H1 (cell line): ENCODE data around the gene USH2A. TPM values are rescaled to one million over a fixed set of nuclear protein-coding genes. Genes with fewer than 3 reads are reported as not detected.

Source experiments
- CTCF ChIA-PET: fragments of 300-600 bp; sonication (Branson Sonifier 250); formaldehyde crosslinking; loops from one replicate; lab custom pipeline; 2021; ENCODE audit not compliant: partially characterized antibody; lab: Charles Lee
- POLR2A ChIA-PET: fragments of 300-600 bp; sonication (Branson Sonifier 250); formaldehyde crosslinking; loops from one replicate; lab custom pipeline; 2021; ENCODE audit warnings: inconsistent platforms; ENCODE audit not compliant: partially characterized antibody; lab: Charles Lee
- DNase-seq, 2 experiments: peaks; one replicate each; pipeline versions ENCODE4 v3.0.0 to v3.0.0-alpha.2; 2010 to 2022; ENCODE audit warnings: low spot score in 2 of 2, low read depth in 1 of 2, mixed read lengths in 1 of 2
- FAIRE-seq: peaks from 2 replicates; lab custom pipeline; 2011; peaks lifted over from hg19 to GRCh38; lab: Jason Lieb, UNC
- H2AFZ ChIP-seq: 2 replicates; pipeline ENCODE4 v1.8.1; 2012; ENCODE audit warnings: low read length, inconsistent platforms
- H2AK5ac ChIP-seq: 2 replicates; pipeline ENCODE4 v1.6.1; 2013; ENCODE audit warnings: low read depth, low read length
- H2BK120ac ChIP-seq: replicated peaks from 2 replicates; pipeline ENCODE3; 2013; ENCODE audit warnings: low read depth, low read length, inconsistent platforms
- H2BK12ac ChIP-seq: 2 replicates; pipeline ENCODE4 v1.6.1; 2013; ENCODE audit warnings: low read depth, low read length
- H2BK15ac ChIP-seq: 2 replicates; pipeline ENCODE4 v1.6.1; 2013; ENCODE audit warnings: low read length
- H2BK20ac ChIP-seq: 2 replicates; pipeline ENCODE4 v1.6.1; 2013; ENCODE audit warnings: low read length
- H2BK5ac ChIP-seq: 2 replicates; pipeline ENCODE4 v1.6.1; 2013; ENCODE audit warnings: low read depth, low read length
- H3K14ac ChIP-seq: 2 replicates; pipeline ENCODE4 v1.6.1; 2013; ENCODE audit warnings: inconsistent platforms; ENCODE audit not compliant: insufficient read length
- H3K18ac ChIP-seq: 2 replicates; pipeline ENCODE4 v1.6.1; 2013; ENCODE audit warnings: low read length; ENCODE audit errors: extremely low read depth
- H3K23ac ChIP-seq: 2 replicates; pipeline ENCODE4 v1.6.1; 2013; ENCODE audit warnings: inconsistent platforms; ENCODE audit not compliant: insufficient read length
- H3K23me2 ChIP-seq: 2 replicates; pipeline ENCODE4 v1.6.1; 2013; ENCODE audit warnings: low read depth, low read length
- H3K27ac ChIP-seq: 2 replicates; pipeline ENCODE4 v1.6.1; 2011; ENCODE audit warnings: low read depth, low read length, inconsistent platforms
- H3K27me3 ChIP-seq, 4 experiments: replicated peaks in 1 of 4; 1 replicate in 1 of 4; 2 replicates in 3 of 4; pipeline versions ENCODE4 v1.6.1 to v1.8.1; 2011 to 2013; ENCODE audit warnings: low read length in 3 of 4, mild to moderate bottlenecking in 3 of 4, inconsistent platforms in 2 of 4, mixed read lengths in 2 of 4, moderate library complexity in 1 of 4; ENCODE audit not compliant: control insufficient read depth in 3 of 4, insufficient read depth in 3 of 4; ENCODE audit errors: extremely low read depth in 1 of 4
- H3K36me3 ChIP-seq, 4 experiments: 2 replicates each; pipeline versions ENCODE4 v1.6.1 to v1.8.1; 2011 to 2013; ENCODE audit warnings: mild to moderate bottlenecking in 4 of 4, low read length in 3 of 4, moderate library complexity in 2 of 4, control low read depth in 1 of 4, inconsistent platforms in 1 of 4; ENCODE audit not compliant: insufficient read depth in 4 of 4, control insufficient read depth in 2 of 4
- H3K4ac ChIP-seq: replicated peaks from 2 replicates; pipeline ENCODE3; 2013; ENCODE audit warnings: low read length, low read depth, mixed read lengths, inconsistent platforms; ENCODE audit not compliant: insufficient read length
- H3K4me1 ChIP-seq, 4 experiments: replicated peaks in 1 of 4; 1 replicate in 1 of 4; 2 replicates in 3 of 4; pipeline versions ENCODE4 v1.6.1 to v1.8.1; 2011 to 2013; ENCODE audit warnings: low read length in 3 of 4, inconsistent platforms in 2 of 4, mixed read lengths in 1 of 4; ENCODE audit not compliant: insufficient read depth in 4 of 4, control insufficient read depth in 3 of 4
- H3K4me2 ChIP-seq, 2 experiments: 2 replicates each; pipeline versions ENCODE4 v1.6.1 to v1.8.1; 2011 to 2013; ENCODE audit warnings: low read depth in 2 of 2, low read length in 2 of 2, control low read depth in 1 of 2, inconsistent platforms in 1 of 2, mild to moderate bottlenecking in 1 of 2; ENCODE audit not compliant: insufficient read depth in 1 of 2
- H3K4me3 ChIP-seq, 4 experiments: fragments of 200-600, 300-600 bp in 1 of 4; sonication (generic), shearing (Covaris generic), sonication (Bioruptor Twin) in 1 of 4; 2 replicates each; pipeline versions ENCODE4 v1.5.1 to v1.8.1; 2011 to 2016; ENCODE audit warnings: low read length in 4 of 4, low read depth in 3 of 4, control low read depth in 2 of 4, inconsistent platforms in 2 of 4, mild to moderate bottlenecking in 2 of 4, mixed read lengths in 1 of 4, moderate library complexity in 1 of 4; ENCODE audit not compliant: insufficient read depth in 2 of 4; ENCODE audit errors: extremely low read depth in 1 of 4
- H3K56ac ChIP-seq: replicated peaks from 2 replicates; pipeline ENCODE3; 2013; ENCODE audit warnings: low read depth, mild to moderate bottlenecking, mixed read lengths, low read length, inconsistent platforms; ENCODE audit not compliant: insufficient read length
- H3K79me1 ChIP-seq: 2 replicates; pipeline ENCODE4 v1.6.1; 2013; ENCODE audit warnings: low read depth, low read length, control low read depth
- H3K79me2 ChIP-seq, 2 experiments: 2 replicates each; pipeline versions ENCODE4 v1.6.1 to v1.8.1; 2012 to 2013; ENCODE audit warnings: low read length in 2 of 2, mild to moderate bottlenecking in 2 of 2, inconsistent platforms in 1 of 2; ENCODE audit not compliant: insufficient read depth in 2 of 2, control insufficient read depth in 1 of 2
- H3K9ac ChIP-seq, 4 experiments: replicated peaks in 1 of 4; 1 replicate in 1 of 4; 2 replicates in 3 of 4; pipeline versions ENCODE4 v1.6.1 to v1.8.1; 2011 to 2013; ENCODE audit warnings: low read depth in 3 of 4, low read length in 3 of 4, control low read depth in 2 of 4, mild to moderate bottlenecking in 2 of 4, moderate library complexity in 2 of 4, inconsistent platforms in 1 of 4; ENCODE audit errors: extremely low read depth in 1 of 4
- H3K9me3 ChIP-seq, 2 experiments: 2 replicates each; pipeline versions ENCODE4 v1.6.1 to v1.8.1; 2012 to 2013; ENCODE audit warnings: mild to moderate bottlenecking in 2 of 2, moderate library complexity in 2 of 2, control low read depth in 1 of 2, inconsistent platforms in 1 of 2, low read depth in 1 of 2, low read length in 1 of 2, mixed read lengths in 1 of 2; ENCODE audit not compliant: insufficient read depth in 2 of 2
- H4K20me1 ChIP-seq, 2 experiments: replicated peaks in 1 of 2; 2 replicates each; pipeline versions ENCODE3 to v1.8.1; 2011 to 2013; ENCODE audit warnings: inconsistent platforms in 2 of 2, low read length in 2 of 2, mild to moderate bottlenecking in 1 of 2; ENCODE audit not compliant: insufficient read depth in 2 of 2, control insufficient read depth in 1 of 2
- H4K5ac ChIP-seq: 2 replicates; pipeline ENCODE4 v1.6.1; 2013; ENCODE audit warnings: low read length, low read depth, mixed read lengths, inconsistent platforms; ENCODE audit not compliant: insufficient read length
- H4K8ac ChIP-seq: 2 replicates; pipeline ENCODE4 v1.8.0; 2013; ENCODE audit warnings: mild to moderate bottlenecking, moderate library complexity, low read length, inconsistent platforms; ENCODE audit not compliant: insufficient read depth; ENCODE audit errors: extremely low read depth
- H4K91ac ChIP-seq: replicated peaks from 2 replicates; pipeline ENCODE3; 2013; ENCODE audit warnings: low read length, mixed read lengths, inconsistent platforms; ENCODE audit not compliant: insufficient read length
- BACH1 ChIP-seq: IDR thresholded peaks from 2 replicates; pipeline ENCODE4 v1.6.1; 2012; ENCODE audit warnings: low read length, improper control_type of control experiment
- CTBP2 ChIP-seq: IDR thresholded peaks from 2 replicates; pipeline ENCODE4 v1.7.0; 2011; ENCODE audit warnings: borderline replicate concordance, mild to moderate bottlenecking, moderate library complexity, mixed read lengths, low read length; ENCODE audit not compliant: insufficient read depth, insufficient read length
- WGBS, 2 experiments: shearing (Covaris generic) in 1 of 2; methylation state at CpG; one replicate each; pipeline versions ENCODE4 v1.1.6 to v1.1.7; 2013 to 2015; ENCODE audit warnings: low lambda C conversion rate in 2 of 2, mixed read lengths in 2 of 2, inconsistent platforms in 1 of 2, low coverage in 1 of 2, missing lambda C conversion rate in 1 of 2; ENCODE audit not compliant: insufficient replicate concordance in 2 of 2, insufficient coverage in 1 of 2, insufficient read length in 1 of 2; ENCODE audit errors: extremely low coverage in 1 of 2, missing lambda C conversion rate in 1 of 2; 5-methylcytosine and 5-hydroxymethylcytosine counted together
- polyA plus RNA-seq, 7 experiments: library from polyadenylated mRNA; depleted of rRNA in 3 of 7; stranded (reverse) in 5 of 7; unstranded in 2 of 7; fragments of >200 nt in 5 of 7; fragments of 200-250 nt in 2 of 7; gene quantifications; 1 replicate in 5 of 7; 2 replicates in 1 of 7; 4 replicates in 1 of 7; pipeline versions ENCODE4 v1.2.1 to v1.2.3, GENCODE V29; 2011 to 2013; ENCODE audit warnings: missing spikeins in 2 of 7, mixed read lengths in 2 of 7
- total RNA-seq: library from RNA; stranded (reverse); fragmentation: NEBNext Ultra II Directional; extraction: Animal tissue kit (Norgen Biotek cat#: 25700); gene quantifications from 2 replicates; pipeline ENCODE4 v1.2.1, GENCODE V29; 2021

Gene USH2A
- total and polyA plus RNA-seq, 2 of the 8 experiments (the other 6 are each of a cell fraction or from before 2014, with no cell fraction given), result 0.02 to 0.17 TPM

GRCh38 chr1:215833941-215834729 is 589.1 kb downstream of the USH2A start:
- no peaks in the 10 kb centered on the region for H3K79me2 ChIP-seq
- peaks cover 5 to 10% of the 10 kb centered on the region in 2 experiments; a peak in 3 of 4 replicates for H3K9me3 ChIP-seq
- H4K91ac ChIP-seq, result no peak overlapping the region
- peaks cover 0 to 2% (median 0%) of the 10 kb centered on the region in 4 experiments; a peak in 1 of 8 replicates for H3K36me3 ChIP-seq
- H3K14ac ChIP-seq, result no peak overlapping the region
- ChIA-PET POLR2A (no interaction called here), CTCF (interaction anchor here (0.6 kb wide), 1 partner anchor 63 kb away, joined by 3 read pairs; no protein-coding TSS in a partner anchor)
- no peak overlapping the region for H2BK120ac ChIP-seq
- no peak overlapping the region for H3K18ac ChIP-seq
- no peak overlapping the region for H2AFZ ChIP-seq
- H2BK15ac ChIP-seq, result no peak overlapping the region
- no peaks in the 10 kb centered on the region for H3K27me3 ChIP-seq
- no peak overlapping the region for H3K56ac ChIP-seq
- H2BK20ac ChIP-seq, result no peak overlapping the region
- H4K5ac ChIP-seq, result no peak overlapping the region
- H3K27ac ChIP-seq, result no peak overlapping the region
- no peaks in the 10 kb centered on the region for H3K79me1 ChIP-seq
- no peak overlapping the region for H3K4ac ChIP-seq
- no peak overlapping the region for H3K4me3 ChIP-seq
- H4K8ac ChIP-seq, result no peak overlapping the region
- H4K20me1 ChIP-seq, result no peaks in the 10 kb centered on the region
- no peak overlapping the region for H2BK5ac ChIP-seq
- H2BK12ac ChIP-seq, result no peak overlapping the region
- no peak overlapping the region for H3K23ac ChIP-seq
- TF ChIP-seq CTBP2 (no peak), BACH1 (peak; percentile 30; the same call in 1 of the 2 replicates)
- peaks cover 0 to 4% (median 0%) of the 10 kb centered on the region in 4 experiments; a peak in 2 of 7 replicates for H3K4me1 ChIP-seq
- no peak overlapping the region for H3K9ac ChIP-seq
- no peaks in the 10 kb centered on the region for H3K23me2 ChIP-seq
- no peak for FAIRE-seq
- no peak for DNase-seq
- H3K4me2 ChIP-seq, result no peak overlapping the region
- WGBS, 2 experiments, result 79% methylated on average over 3 of the region's 3 CpGs; no CpG with 5 or more reads in 1 of the 2 experiments
- H2AK5ac ChIP-seq, result no peak overlapping the region
